Pancreas (tissue), 10 donors: Measurements from ENCODE around the gene EPB41L4A. TPM values are rescaled to one million over a fixed set of nuclear protein-coding genes. Genes with fewer than 3 reads are reported as not detected.

ENCODE experiments used
- ATAC-seq, 4 donors: fragments of 200-7000 bp; cut with Tn5 transposase; one replicate each; pipeline versions ENCODE4 v1.8.0 to v1.9.1; 2020; ENCODE audit warnings: mild to moderate bottlenecking in 4 of 4, moderate library complexity in 4 of 4
- DNase-seq, 6 donors: peaks; one replicate each; pipeline ENCODE4 v3.0.0-alpha.2; 2020
- FAIRE-seq: peaks from 2 replicates; lab custom pipeline; 2012; peaks lifted over from hg19 to GRCh38; lab: Jason Lieb, UNC
- H3K27ac ChIP-seq, 4 donors: fragments of 200-600 bp; sonication (generic); 1 replicate in 3 of 4; 2 replicates in 1 of 4; pipeline versions ENCODE4 v1.5.0 to v1.8.0; 2020
- H3K27me3 ChIP-seq, 4 donors: fragments of 200-600 bp; one replicate each; pipeline ENCODE4 v1.8.0; 2021
- H3K36me3 ChIP-seq, 3 donors: fragments of 200-600 bp; sonication (generic) in 1 of 3; one replicate each; pipeline versions ENCODE4 v1.5.0 to v1.8.0; 2020 to 2021
- H3K4me1 ChIP-seq, 3 donors: fragments of 200-600 bp; one replicate each; pipeline ENCODE4 v1.8.0; 2021
- H3K4me3 ChIP-seq, 4 donors: fragments of 200-600 bp; sonication (generic) in 2 of 4; one replicate each; pipeline versions ENCODE4 v1.5.0 to v1.8.0; 2020 to 2021
- H3K9me3 ChIP-seq, 4 donors: fragments of 200-600 bp; one replicate each; pipeline ENCODE4 v1.8.0; 2021
- WGBS, 2 donors: extraction: QIAGEN DNeasy Blood & Tissue Kit; methylation state at CpG; one replicate each; pipeline ENCODE4 v1.1.7; 2013; 5-methylcytosine and 5-hydroxymethylcytosine counted together
- intact Hi-C, 3 donors: fragments of 100-400 bp; cut with DNase I; formaldehyde crosslinking; loops; one replicate each; pipeline versions ENCODE4 v1.11.1 to v1.14.2; 2022
- polyA plus RNA-seq, 2 donors: library from polyadenylated mRNA; stranded (reverse); fragments of 200-250 nt; gene quantifications; one replicate each; pipeline ENCODE4 v1.2.3, GENCODE V29; 2013
- total RNA-seq, 6 donors: library from RNA; stranded (reverse); fragmentation: NEBNext Ultra II Directional in 4 of 6; extraction: Animal tissue kit (Norgen Biotek cat#: 25700) in 4 of 6; gene quantifications; one replicate each; pipeline versions ENCODE4 v1.2.1 to v1.2.4, GENCODE V29; 2021 to 2023
- TF ChIP-seq, protein P1 (sequence below), 4 donors: fragments of 200-600 bp; sonication (generic) in 3 of 4; IDR thresholded peaks; one replicate each; pipeline versions ENCODE4 v1.5.0 to v1.8.0; 2021; ENCODE audit warnings: antibody characterized with exemption in 4 of 4
- donor health status: healthy with polysubstance abuse.
- donor health status: DM: no; HTN: no; CAD: no; lungs with moderate emphysema.
- donor health status: DM: no; HTN: no; CAD: no.
- donor health status: control.
- donor health status: control.
- donor health status: Bipolar disorder and iron deficiency.
- donor health status: DM: yes; HTN: yes; CAD: no.
- donor health status: DM: no; HTN: no; CAD: no.
- donor health status: DM: no; HTN: no; CAD: no.
- donor health status: DM: yes; HTN: yes; CAD: no.

EPB41L4A gene
- total and polyA plus RNA-seq, 8 donors: 4.4 to 23.4 (median 6.9) TPM

- ATAC-seq (peak in 3 of 4 donors; percentile 0 to 11 (median 5)), FAIRE-seq (no peak), DNase-seq (peak in 5 of 6 donors; percentile 5 to 61 (median 26))
- peaks cover 0 to 6% (median 5%) of the 10 kb centered on the region in 3 donors for H3K4me1 ChIP-seq
- no peaks in the 10 kb centered on the region for H3K36me3 ChIP-seq
- intact Hi-C loops: loop anchor here in 1 of 3 donors (10.0 kb wide), 1 partner anchor 204 kb away; no protein-coding TSS in a partner anchor
- WGBS, 2 donors: 1 to 2% methylated on average over 39 of the region's 39 CpGs
- H3K27ac ChIP-seq: peak overlapping the region; percentile 42 to 84 (median 74)
- TF ChIP-seq, protein P1, sequence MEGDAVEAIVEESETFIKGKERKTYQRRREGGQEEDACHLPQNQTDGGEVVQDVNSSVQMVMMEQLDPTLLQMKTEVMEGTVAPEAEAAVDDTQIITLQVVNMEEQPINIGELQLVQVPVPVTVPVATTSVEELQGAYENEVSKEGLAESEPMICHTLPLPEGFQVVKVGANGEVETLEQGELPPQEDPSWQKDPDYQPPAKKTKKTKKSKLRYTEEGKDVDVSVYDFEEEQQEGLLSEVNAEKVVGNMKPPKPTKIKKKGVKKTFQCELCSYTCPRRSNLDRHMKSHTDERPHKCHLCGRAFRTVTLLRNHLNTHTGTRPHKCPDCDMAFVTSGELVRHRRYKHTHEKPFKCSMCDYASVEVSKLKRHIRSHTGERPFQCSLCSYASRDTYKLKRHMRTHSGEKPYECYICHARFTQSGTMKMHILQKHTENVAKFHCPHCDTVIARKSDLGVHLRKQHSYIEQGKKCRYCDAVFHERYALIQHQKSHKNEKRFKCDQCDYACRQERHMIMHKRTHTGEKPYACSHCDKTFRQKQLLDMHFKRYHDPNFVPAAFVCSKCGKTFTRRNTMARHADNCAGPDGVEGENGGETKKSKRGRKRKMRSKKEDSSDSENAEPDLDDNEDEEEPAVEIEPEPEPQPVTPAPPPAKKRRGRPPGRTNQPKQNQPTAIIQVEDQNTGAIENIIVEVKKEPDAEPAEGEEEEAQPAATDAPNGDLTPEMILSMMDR (IDR thresholded peaks at IDR 0.05): no peak
- peak overlapping the region; percentile 23 to 89 (median 78) for H3K4me3 ChIP-seq
- no peaks in the 10 kb centered on the region for H3K9me3 ChIP-seq
- H3K27me3 ChIP-seq: peaks cover 0 to 4% (median 0%) of the 10 kb centered on the region in 4 donors
Measured at GRCh38 chr5:112418659-112419163, 366 bp downstream of the EPB41L4A start.

GRCh38 chr5:112417931-112418658 lies 982 bp downstream of the EPB41L4A start:
- WGBS, 2 donors: 2 to 3% methylated on average over 26 of the region's 26 CpGs
- no peaks in the 10 kb centered on the region for H3K9me3 ChIP-seq
- FAIRE-seq: no peak
- TF ChIP-seq, protein P1 (IDR thresholded peaks at IDR 0.05): no peak
- ATAC-seq: peak in 1 of 4 donors; percentile 10
- H3K4me3 ChIP-seq: peak overlapping the region; percentile 23 to 89 (median 78)
- peaks cover 0 to 6% (median 5%) of the 10 kb centered on the region in 3 donors for H3K4me1 ChIP-seq
- peaks cover 0 to 4% (median 0%) of the 10 kb centered on the region in 4 donors for H3K27me3 ChIP-seq
- H3K27ac ChIP-seq: peak overlapping the region in 3 of 4 donors; percentile 42 to 84 (median 83)
- intact Hi-C loops: loop anchor here in 1 of 3 donors (10.0 kb wide), 1 partner anchor 203 kb away; no protein-coding TSS in a partner anchor
- H3K36me3 ChIP-seq: no peaks in the 10 kb centered on the region
- DNase-seq: peak in 4 of 6 donors; percentile 10 to 60 (median 29)

DNA sequence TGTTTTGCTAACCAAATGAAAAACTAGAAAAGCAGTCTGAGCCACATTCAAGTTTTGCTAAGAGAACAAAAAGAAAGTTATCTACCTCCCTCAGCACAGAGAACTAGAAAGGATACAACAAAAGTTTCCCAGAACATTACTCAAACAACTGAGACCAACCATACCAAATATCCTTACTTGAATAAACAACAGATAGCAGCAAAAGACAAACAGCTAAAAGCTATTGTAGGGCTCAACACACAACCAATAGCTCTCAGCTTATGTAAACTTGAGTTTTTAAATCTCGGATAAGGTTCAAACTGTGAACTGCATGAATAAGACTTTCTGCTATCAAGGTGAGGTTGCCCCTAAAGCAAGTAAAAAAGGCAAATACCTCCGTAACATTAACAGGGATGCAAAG lies 3.5 kb downstream of the EPB41L4A start:
- DNase-seq (no peak), ATAC-seq (no peak), FAIRE-seq (no peak)
- H3K4me3 ChIP-seq: no peak overlapping the region
- intact Hi-C loops: loop anchor here in 1 of 3 donors (10.0 kb wide), 1 partner anchor 201 kb away; no protein-coding TSS in a partner anchor
- H3K4me1 ChIP-seq: peaks cover 0 to 6% (median 5%) of the 10 kb centered on the region in 3 donors
- H3K9me3 ChIP-seq: no peaks in the 10 kb centered on the region
- 66 to 68% methylated on average over 2 of the region's 2 CpGs for WGBS, 2 donors
- no peaks in the 10 kb centered on the region for H3K36me3 ChIP-seq
- peaks cover 0 to 4% (median 0%) of the 10 kb centered on the region in 4 donors for H3K27me3 ChIP-seq
- no peak overlapping the region for H3K27ac ChIP-seq
- TF ChIP-seq, protein P1 (IDR thresholded peaks at IDR 0.05): no peak

GRCh38 chr5:112413611-112414010 lies 5.5 kb downstream of the EPB41L4A start:
- H3K4me3 ChIP-seq: no peak overlapping the region
- FAIRE-seq: no peak
- 79 to 87% methylated on average over 3 of the region's 3 CpGs for WGBS, 2 donors
- H3K9me3 ChIP-seq: no peaks in the 10 kb centered on the region
- no peak for ATAC-seq
- H3K27me3 ChIP-seq: peaks cover 0 to 4% (median 0%) of the 10 kb centered on the region in 4 donors
- H3K27ac ChIP-seq: no peak overlapping the region
- H3K4me1 ChIP-seq: peaks cover 0 to 6% (median 5%) of the 10 kb centered on the region in 3 donors
- intact Hi-C loops: loop anchor here in 1 of 3 donors (10.0 kb wide), 1 partner anchor 199 kb away; no protein-coding TSS in a partner anchor
- no peak for DNase-seq
- no peaks in the 10 kb centered on the region for H3K36me3 ChIP-seq
- TF ChIP-seq, protein P1 (IDR thresholded peaks at IDR 0.05): no peak
